ENCODE results near the gene CHN1. TPM values are rescaled to one million over a fixed set of nuclear protein-coding genes. Genes with fewer than 3 reads are reported as not detected.

CHN1 gene
- total and polyA plus RNA-seq, 2 of the 8 experiments (the other 6 are each of a cell fraction or from before 2014, with no cell fraction given) = 54.0 to 65.7 TPM

DNA sequence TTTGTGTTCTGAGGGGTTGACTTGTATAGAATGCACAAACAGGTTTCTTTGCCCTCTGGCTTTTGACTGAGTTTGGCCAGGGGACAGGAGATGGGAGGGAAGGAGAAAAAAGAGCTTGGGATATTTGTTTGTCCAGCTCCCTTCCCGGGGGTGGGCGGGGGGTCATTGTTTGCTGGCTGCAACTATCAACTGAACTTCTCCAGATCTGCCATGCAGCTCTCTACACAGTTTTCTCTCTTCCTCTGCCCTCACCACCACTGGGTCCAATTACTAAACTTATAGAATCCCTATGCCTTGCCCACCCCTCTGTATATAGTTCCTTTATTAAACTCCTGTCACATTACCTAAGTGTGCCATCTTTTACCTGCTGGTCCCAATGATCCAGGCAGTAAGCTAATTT, 32.8 kb upstream of the CHN1 start:
- Histone ChIP-seq H4K91ac (replicated peaks; ENCODE audit: insufficient read length, low read length) (no peak overlapping the region), H3K36me3 (ENCODE audit: control insufficient read depth in 2 of 4, insufficient read depth in 4 of 4, low read length in 3 of 4) (no peaks in the 10 kb centered on the region), H3K4me2 (ENCODE audit: insufficient read depth in 1 of 2, low read depth in 2 of 2, low read length in 2 of 2) (no peak overlapping the region), H2BK15ac (ENCODE audit: low read length) (no peak overlapping the region), H3K9me3 (ENCODE audit: insufficient read depth in 2 of 2, low read depth in 1 of 2, low read length in 1 of 2) (no peaks in the 10 kb centered on the region), H2BK5ac (ENCODE audit: low read depth, low read length) (no peak overlapping the region), H4K20me1 (replicated peaks in 1 of 2; ENCODE audit: control insufficient read depth in 1 of 2, insufficient read depth in 2 of 2, low read length in 2 of 2) (no peaks in the 10 kb centered on the region), H3K79me1 (ENCODE audit: low read depth, low read length) (no peaks in the 10 kb centered on the region), H2AK5ac (ENCODE audit: low read depth, low read length) (no peak overlapping the region), H3K9ac (replicated peaks in 1 of 4; ENCODE audit: extremely low read depth in 1 of 4, low read depth in 3 of 4, low read length in 3 of 4) (no peak overlapping the region), H2BK20ac (ENCODE audit: low read length) (no peak overlapping the region), H3K56ac (replicated peaks; ENCODE audit: insufficient read length, low read depth, low read length) (no peak overlapping the region), H3K4me1 (replicated peaks in 1 of 4; ENCODE audit: control insufficient read depth in 3 of 4, insufficient read depth in 4 of 4, low read length in 3 of 4) (no peaks in the 10 kb centered on the region), H2BK12ac (ENCODE audit: low read depth, low read length) (no peak overlapping the region), H3K14ac (ENCODE audit: insufficient read length) (no peak overlapping the region), H3K4ac (replicated peaks; ENCODE audit: insufficient read length, low read depth, low read length) (no peak overlapping the region), H3K23ac (ENCODE audit: insufficient read length) (no peak overlapping the region), H2AFZ (ENCODE audit: low read length) (no peak overlapping the region), H3K27ac (ENCODE audit: low read depth, low read length) (no peak overlapping the region), H3K23me2 (ENCODE audit: low read depth, low read length) (no peaks in the 10 kb centered on the region), H3K4me3 (ENCODE audit: extremely low read depth in 1 of 4, insufficient read depth in 2 of 4, low read depth in 3 of 4, low read length in 4 of 4) (no peak overlapping the region), H3K18ac (ENCODE audit: extremely low read depth, low read length) (no peak overlapping the region), H4K8ac (ENCODE audit: extremely low read depth, insufficient read depth, low read length) (no peak overlapping the region), H2BK120ac (replicated peaks; ENCODE audit: low read depth, low read length) (no peak overlapping the region), H4K5ac (ENCODE audit: insufficient read length, low read depth, low read length) (no peak overlapping the region), H3K27me3 (replicated peaks in 1 of 4; ENCODE audit: control insufficient read depth in 3 of 4, extremely low read depth in 1 of 4, insufficient read depth in 3 of 4, low read length in 3 of 4) (no peaks in the 10 kb centered on the region), H3K79me2 (ENCODE audit: control insufficient read depth in 1 of 2, insufficient read depth in 2 of 2, low read length in 2 of 2) (no peaks in the 10 kb centered on the region)
- WGBS, 2 experiments (ENCODE audit: extremely low coverage in 1 of 2, insufficient coverage in 1 of 2, insufficient read length in 1 of 2, insufficient replicate concordance in 2 of 2, low coverage in 1 of 2, low lambda C conversion rate in 2 of 2, missing lambda C conversion rate in 1 of 2) = 100% methylated on average over 2 of the region's 2 CpGs; no CpG with 5 or more reads in 1 of the 2 experiments
- no peak for FAIRE-seq
- ChIA-PET POLR2A (ENCODE audit: partially characterized antibody) (interaction anchor here (0.6 to 1.4 kb wide), 2 partner anchors 33 to 626 kb away, joined by 3 to 4 read pairs; partner anchors contain the start of gene CHN1), CTCF (ENCODE audit: partially characterized antibody) (interaction anchor here (0.5 to 1.7 kb wide), 15 partner anchors 12 to 1060 kb away, joined by 3 to 5 read pairs (median 3); partner anchors contain the start of gene CHN1)
- DNase-seq (ENCODE audit: low read depth in 1 of 2, low spot score in 2 of 2) = no peak
- no peak for TF ChIP-seq RXRA (IDR thresholded peaks at IDR 0.05; ENCODE audit: insufficient read depth, low read depth, low read length)
- TF ChIP-seq JUN (IDR thresholded peaks at IDR 0.05; ENCODE audit: low read depth, low read length) = no peak
- no peak for TF ChIP-seq HDAC2 (IDR thresholded peaks at IDR 0.05; ENCODE audit: borderline replicate concordance in 1 of 2, low read depth in 2 of 2, low read length in 2 of 2)
- TF ChIP-seq, protein P1, sequence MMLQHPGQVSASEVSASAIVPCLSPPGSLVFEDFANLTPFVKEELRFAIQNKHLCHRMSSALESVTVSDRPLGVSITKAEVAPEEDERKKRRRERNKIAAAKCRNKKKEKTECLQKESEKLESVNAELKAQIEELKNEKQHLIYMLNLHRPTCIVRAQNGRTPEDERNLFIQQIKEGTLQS (IDR thresholded peaks at IDR 0.05; ENCODE audit: insufficient read depth, low read depth, low read length) = no peak
- no peak for TF ChIP-seq CEBPB (IDR thresholded peaks at IDR 0.05; ENCODE audit: low read depth, low read length)
- TF ChIP-seq TCF12 (IDR thresholded peaks at IDR 0.05; ENCODE audit: low read depth, low read length) = no peak
- TF ChIP-seq HDAC6 (IDR thresholded peaks at IDR 0.05; ENCODE audit: low read depth, low read length) = no peak
- no peak for TF ChIP-seq POLR2AphosphoS5 (IDR thresholded peaks at IDR 0.05; ENCODE audit: low read depth, low read length)
- no peak for TF ChIP-seq PHF8 (conservative IDR thresholded peaks at IDR 0.05; ENCODE audit: low read depth, low read length)
- TF ChIP-seq GABPA (IDR thresholded peaks at IDR 0.05; ENCODE audit: borderline replicate concordance, insufficient read depth, low read length) = no peak
- TF ChIP-seq MAFK (IDR thresholded peaks at IDR 0.05; ENCODE audit: low read depth, low read length) = no peak
- no peak for TF ChIP-seq TAF1 (IDR thresholded peaks at IDR 0.05; ENCODE audit: low read depth, low read length)

All from H1 (cell line).